Transverse colon (tissue), 4 donors: ENCODE measurements around the gene PTCSC3. TPM values are rescaled to one million over a fixed set of nuclear protein-coding genes. Genes with fewer than 3 reads are reported as not detected.

Source experiments
- DNase-seq: peaks from one replicate; pipeline ENCODE4 v3.0.0-alpha.2; 2019
- H3K27ac ChIP-seq, 4 donors: fragments of 200-600 bp; sonication (generic); 2 replicates each; pipeline ENCODE4 v1.5.1; 2016 to 2018; ENCODE audit warnings: inconsistent platforms in 4 of 4
- H3K27me3 ChIP-seq: fragments of 200-600 bp; sonication (generic); 2 replicates; pipeline ENCODE4 v1.5.1; 2017; ENCODE audit warnings: inconsistent platforms
- H3K36me3 ChIP-seq, 4 donors: fragments of 200-600 bp; sonication (generic); 2 replicates each; pipeline ENCODE4 v1.5.1; 2017 to 2019; ENCODE audit warnings: inconsistent platforms in 4 of 4
- H3K4me1 ChIP-seq, 4 donors: fragments of 200-600 bp; sonication (generic); 2 replicates each; pipeline ENCODE4 v1.5.1; 2017 to 2020; ENCODE audit warnings: inconsistent platforms in 4 of 4
- H3K4me3 ChIP-seq, 4 donors: fragments of 200-600 bp; sonication (generic); 1 replicate in 1 of 4; 2 replicates in 3 of 4; pipeline versions ENCODE4 v1.5.1 to v1.6.1; 2017 to 2019; ENCODE audit warnings: inconsistent platforms in 4 of 4
- H3K9me3 ChIP-seq, 2 donors: fragments of 200-600 bp; sonication (generic); 2 replicates each; pipeline ENCODE4 v1.5.1; 2017 to 2019; ENCODE audit warnings: inconsistent platforms in 2 of 2
- EP300 ChIP-seq: sonication (generic); formaldehyde crosslinking; IDR thresholded peaks from one replicate; pipeline ENCODE4 v1.6.1; 2017; ENCODE audit warnings: antibody characterized with exemption, low read depth
- POLR2A ChIP-seq: fragments of 450-650 bp; IDR thresholded peaks from one replicate; pipeline ENCODE4 v1.6.1; 2016; ENCODE audit warnings: antibody characterized with exemption, mild to moderate bottlenecking, moderate library complexity
- POLR2AphosphoS5 ChIP-seq, 3 donors: sonication (generic); formaldehyde crosslinking; IDR thresholded peaks; one replicate each; pipeline ENCODE4 v1.6.1; 2016; ENCODE audit warnings: antibody characterized with exemption in 3 of 3
- WGBS, 2 donors: methylation state at CpG; one replicate each; pipeline ENCODE4 v1.1.5; 2018; ENCODE audit warnings: low coverage in 1 of 2; 5-methylcytosine and 5-hydroxymethylcytosine counted together
- in situ Hi-C, 4 donors: fragments of 200-750 bp; cut with MboI; loops; one replicate each; pipeline versions ENCODE4 v1.15.0 to v1.15.1; 2017; ENCODE audit warnings: low sequenced_read_pairs in 3 of 4, low pct_ligation_motif_present in 1 of 4, low pct_unique_long_range_greater_than_20kb in 1 of 4
- intact Hi-C: fragments of 100-400 bp; cut with DNase I; formaldehyde crosslinking; loops from one replicate; pipeline ENCODE4 v1.15.1; 2023; ENCODE audit warnings: low total_unique reads
- total RNA-seq, 4 donors: library from RNA; depleted of rRNA; stranded (reverse); fragments of >200 nt; gene quantifications; one replicate each; pipeline ENCODE4 v1.1.0, GENCODE V29; 2016
- TF ChIP-seq, protein P1 (sequence below), 5 experiments: fragments of 200-600 bp in 3 of 5; fragments of 450-650 bp in 2 of 5; sonication (generic) in 3 of 5; IDR thresholded peaks; 1 replicate in 2 of 5; 2 replicates in 3 of 5; pipeline ENCODE4 v1.5.1; 2016 to 2017; ENCODE audit warnings: antibody characterized with exemption in 5 of 5, inconsistent platforms in 3 of 5, mild to moderate bottlenecking in 2 of 5, moderate library complexity in 1 of 5

PTCSC3 gene
- total RNA-seq, 4 donors from 2014 or later, result not detected

DNA sequence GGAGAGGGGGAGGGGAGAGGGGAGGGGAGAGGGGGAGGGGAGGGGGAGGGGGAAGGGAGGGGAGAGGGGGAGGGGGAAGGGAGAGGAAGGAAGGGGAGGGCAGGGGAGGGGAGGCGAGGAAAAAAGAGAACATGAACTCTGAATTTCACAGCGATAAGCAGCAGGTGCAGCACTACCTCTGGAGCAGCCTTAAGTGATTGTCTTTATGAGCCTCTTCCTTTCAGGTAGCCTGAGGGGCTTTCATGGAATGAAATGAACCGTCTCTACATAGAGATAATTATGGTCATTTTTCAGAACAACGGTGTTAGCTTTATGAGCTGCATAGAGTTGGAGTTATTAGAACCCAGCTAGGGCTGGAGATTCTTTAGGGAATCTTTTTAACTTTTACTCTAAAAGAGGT lies 18.1 kb upstream of the PTCSC3 start:
- intact Hi-C loops (no loop called here), in situ Hi-C loops (no loop called here)
- Histone ChIP-seq H3K4me3 (no peak overlapping the region), H3K27ac (no peak overlapping the region), H3K27me3 (no peaks in the 10 kb centered on the region), H3K9me3 (no peaks in the 10 kb centered on the region), H3K36me3 (no peaks in the 10 kb centered on the region), H3K4me1 (no peaks in the 10 kb centered on the region)
- DNase-seq, result no peak
- WGBS, 2 donors, result 82 to 89% methylated on average over 4 of the region's 4 CpGs
- TF ChIP-seq EP300 (no peak), POLR2A (no peak), POLR2AphosphoS5 (IDR thresholded peaks at IDR 0.05) (no peak)
- TF ChIP-seq, protein P1, sequence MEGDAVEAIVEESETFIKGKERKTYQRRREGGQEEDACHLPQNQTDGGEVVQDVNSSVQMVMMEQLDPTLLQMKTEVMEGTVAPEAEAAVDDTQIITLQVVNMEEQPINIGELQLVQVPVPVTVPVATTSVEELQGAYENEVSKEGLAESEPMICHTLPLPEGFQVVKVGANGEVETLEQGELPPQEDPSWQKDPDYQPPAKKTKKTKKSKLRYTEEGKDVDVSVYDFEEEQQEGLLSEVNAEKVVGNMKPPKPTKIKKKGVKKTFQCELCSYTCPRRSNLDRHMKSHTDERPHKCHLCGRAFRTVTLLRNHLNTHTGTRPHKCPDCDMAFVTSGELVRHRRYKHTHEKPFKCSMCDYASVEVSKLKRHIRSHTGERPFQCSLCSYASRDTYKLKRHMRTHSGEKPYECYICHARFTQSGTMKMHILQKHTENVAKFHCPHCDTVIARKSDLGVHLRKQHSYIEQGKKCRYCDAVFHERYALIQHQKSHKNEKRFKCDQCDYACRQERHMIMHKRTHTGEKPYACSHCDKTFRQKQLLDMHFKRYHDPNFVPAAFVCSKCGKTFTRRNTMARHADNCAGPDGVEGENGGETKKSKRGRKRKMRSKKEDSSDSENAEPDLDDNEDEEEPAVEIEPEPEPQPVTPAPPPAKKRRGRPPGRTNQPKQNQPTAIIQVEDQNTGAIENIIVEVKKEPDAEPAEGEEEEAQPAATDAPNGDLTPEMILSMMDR (IDR thresholded peaks at IDR 0.05), result no peak

DNA sequence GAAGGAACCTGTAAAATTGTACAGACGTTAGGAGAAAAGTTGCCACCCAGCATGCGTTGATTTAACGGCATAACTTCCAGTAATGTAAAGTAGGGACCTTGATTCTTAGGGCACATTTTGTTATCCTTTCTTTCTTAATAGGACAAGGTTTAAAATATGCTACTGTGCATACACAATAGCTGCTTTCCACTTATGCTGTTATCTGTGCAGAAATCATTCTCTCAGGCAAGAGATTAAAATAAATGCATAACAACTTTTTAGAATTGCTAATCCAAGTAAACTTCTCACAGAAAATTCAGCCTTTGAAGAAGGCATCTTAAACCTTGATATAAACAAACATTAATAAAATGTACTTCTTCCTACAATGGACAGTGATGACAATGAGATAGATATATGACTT lies 16.0 kb upstream of the PTCSC3 start:
- 72 to 90% methylated on average over 3 of the region's 3 CpGs for WGBS, 2 donors

DNA sequence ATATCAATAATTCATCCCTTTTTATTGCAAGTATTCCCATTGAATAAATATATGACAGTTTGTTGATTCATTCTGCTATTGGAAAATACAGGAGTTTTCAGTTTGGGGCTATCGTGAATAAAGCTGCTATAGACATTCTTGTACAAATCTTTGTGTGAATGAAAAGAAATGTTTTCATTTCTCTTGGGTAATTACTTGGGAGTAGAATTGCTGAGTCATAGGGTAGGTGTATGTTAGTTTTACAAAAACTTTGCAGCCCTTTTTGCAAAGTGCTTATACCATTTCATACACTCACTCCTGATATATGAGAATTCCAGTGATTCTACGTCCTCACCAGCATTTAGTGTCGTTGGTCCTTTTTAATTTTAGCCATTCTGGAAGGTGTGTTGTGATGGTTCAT lies 6.9 kb upstream of the PTCSC3 start:
- Histone ChIP-seq H3K27ac (no peak overlapping the region), H3K36me3 (no peaks in the 10 kb centered on the region), H3K9me3 (no peaks in the 10 kb centered on the region), H3K4me3 (no peak overlapping the region), H3K27me3 (no peaks in the 10 kb centered on the region), H3K4me1 (peaks cover 0 to 3% (median 0%) of the 10 kb centered on the region in 4 donors)
- TF ChIP-seq POLR2AphosphoS5 (IDR thresholded peaks at IDR 0.05), result no peak
- TF ChIP-seq POLR2A, result no peak
- TF ChIP-seq, protein P1 (IDR thresholded peaks at IDR 0.05), result no peak
- no peak for TF ChIP-seq EP300
- 73 to 92% methylated on average over 3 of the region's 3 CpGs for WGBS, 2 donors
- intact Hi-C loops (no loop called here), in situ Hi-C loops (no loop called here)
- DNase-seq, result no peak

More for the DNA sequence above, 16.0 kb upstream of the PTCSC3 start:
- Histone ChIP-seq H3K27ac (no peak overlapping the region), H3K9me3 (no peaks in the 10 kb centered on the region), H3K36me3 (no peaks in the 10 kb centered on the region), H3K4me1 (no peaks in the 10 kb centered on the region), H3K27me3 (no peaks in the 10 kb centered on the region), H3K4me3 (no peak overlapping the region)
- no peak for DNase-seq
- in situ Hi-C loops (no loop called here), intact Hi-C loops (no loop called here)
- TF ChIP-seq, protein P1 (IDR thresholded peaks at IDR 0.05), result no peak
- TF ChIP-seq POLR2A (no peak), POLR2AphosphoS5 (IDR thresholded peaks at IDR 0.05) (no peak), EP300 (no peak)

DNA sequence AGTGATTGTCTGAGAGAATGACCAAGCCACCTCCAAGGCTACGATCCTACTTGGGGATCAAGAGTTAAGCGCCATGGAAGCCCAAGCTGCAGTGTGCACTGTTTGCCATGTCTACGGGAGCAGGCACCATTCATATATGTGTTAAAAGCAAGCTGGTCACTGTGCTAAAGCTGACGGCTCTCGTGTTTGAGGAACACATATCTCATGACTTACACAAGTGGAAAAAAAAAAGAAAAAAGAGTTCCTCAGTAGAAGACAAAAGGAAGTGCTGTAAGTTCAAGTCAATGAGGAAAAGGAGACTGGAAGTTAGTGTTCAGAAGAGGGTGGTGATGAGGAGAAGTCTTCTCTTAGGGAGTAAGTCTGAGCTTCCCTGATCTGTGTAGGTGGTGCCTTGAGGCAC lies 4.9 kb upstream of the PTCSC3 start:
- no peaks in the 10 kb centered on the region for H3K27me3 ChIP-seq
- H3K9me3 ChIP-seq, result no peaks in the 10 kb centered on the region
- no peaks in the 10 kb centered on the region for H3K36me3 ChIP-seq
- 71 to 72% methylated on average over 4 to 5 of the region's 5 CpGs for WGBS, 2 donors
- DNase-seq, result no peak
- intact Hi-C loops (no loop called here), in situ Hi-C loops (no loop called here)
- peaks cover 0 to 3% (median 0%) of the 10 kb centered on the region in 4 donors for H3K4me1 ChIP-seq
- no peak overlapping the region for H3K4me3 ChIP-seq
- TF ChIP-seq EP300, result no peak
- H3K27ac ChIP-seq, result no peak overlapping the region

DNA sequence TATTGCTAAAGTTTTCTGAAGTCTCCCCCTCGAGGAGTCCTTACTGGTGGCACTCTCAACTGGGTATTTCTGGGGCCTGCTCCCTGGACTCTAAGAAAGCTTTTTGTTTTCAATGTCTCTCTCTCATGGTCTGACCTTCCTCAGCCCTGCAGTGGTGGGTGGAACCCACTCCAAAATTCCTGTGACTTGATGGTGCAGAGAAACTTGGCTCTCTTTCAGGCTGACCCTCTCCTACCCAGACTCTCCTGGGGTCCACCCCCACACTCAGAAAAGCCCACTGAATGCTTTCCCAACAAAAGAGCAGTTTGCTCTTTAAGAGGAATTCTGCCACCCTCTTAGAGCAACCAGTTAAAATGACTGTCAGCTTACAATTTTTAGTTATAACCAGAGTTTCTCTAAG lies 967 bp upstream of the PTCSC3 start:
- Histone ChIP-seq H3K9me3 (no peaks in the 10 kb centered on the region), H3K27me3 (no peaks in the 10 kb centered on the region), H3K4me1 (peaks cover 0 to 3% (median 0%) of the 10 kb centered on the region in 4 donors), H3K4me3 (no peak overlapping the region), H3K36me3 (no peaks in the 10 kb centered on the region), H3K27ac (no peak overlapping the region)
- intact Hi-C loops (no loop called here), in situ Hi-C loops (no loop called here)
- DNase-seq, result no peak
- 64 to 100% methylated on average over 1 of the region's 1 CpG for WGBS, 2 donors
- TF ChIP-seq EP300, result no peak
- no peak for TF ChIP-seq POLR2A
- no peak for TF ChIP-seq POLR2AphosphoS5 (IDR thresholded peaks at IDR 0.05)
